SU-DHL-6 (cell line): ENCODE data around the gene EPHX1.

Source experiments
- H2AFZ ChIP-seq: fragments of 200-600 bp; sonication (generic); 2 replicates; pipeline ENCODE4 v1.6.1; 2014; ENCODE audit warnings: low read depth, mild to moderate bottlenecking, moderate library complexity, mixed read lengths, antibody characterized with exemption, low read length; ENCODE audit not compliant: severe bottlenecking
- H3F3A ChIP-seq: fragments of 200-600 bp; shearing (Covaris generic); 2 replicates; pipeline ENCODE4 v1.6.0; 2016; ENCODE audit warnings: antibody characterized with exemption, mild to moderate bottlenecking; ENCODE audit not compliant: insufficient read depth
- H3K27ac ChIP-seq: fragments of 200-600 bp; sonication (generic); 2 replicates; pipeline ENCODE4 v1.5.1; 2016; ENCODE audit warnings: low read depth, mild to moderate bottlenecking, low read length, moderate library complexity, mixed read lengths
- H3K27me3 ChIP-seq: fragments of 200-600 bp; sonication (generic), shearing (Covaris generic); 2 replicates; pipeline ENCODE4 v1.6.0; 2014; ENCODE audit warnings: mild to moderate bottlenecking, low read length
- H3K36me3 ChIP-seq: fragments of 200-600 bp; sonication (generic); 2 replicates; pipeline ENCODE4 v1.6.1; 2014; ENCODE audit warnings: mild to moderate bottlenecking, low read length, mixed read lengths
- H3K4me2 ChIP-seq: fragments of 300-600, 200-600 bp; shearing (Covaris generic), sonication (generic); 2 replicates; pipeline ENCODE4 v1.6.0; 2014; ENCODE audit warnings: low read length, low read depth, mild to moderate bottlenecking; ENCODE audit not compliant: poor library complexity, severe bottlenecking
- H3K4me3 ChIP-seq: fragments of 200-600 bp; sonication (generic); 2 replicates; pipeline ENCODE4 v1.5.1; 2014; ENCODE audit warnings: antibody characterized with exemption, low read length, mild to moderate bottlenecking, mixed read lengths; ENCODE audit not compliant: insufficient read depth, poor library complexity, severe bottlenecking
- H3K79me2 ChIP-seq: fragments of 200-600 bp; sonication (generic); 2 replicates; pipeline ENCODE4 v1.6.1; 2014; ENCODE audit warnings: mild to moderate bottlenecking, low read length, moderate library complexity; ENCODE audit not compliant: insufficient read depth
- H3K9ac ChIP-seq: fragments of 200-600 bp; sonication (generic); 2 replicates; pipeline ENCODE4 v1.7.0; 2014; ENCODE audit warnings: mild to moderate bottlenecking, low read length
- H3K9me2 ChIP-seq: fragments of 200-600 bp; sonication (generic); replicated peaks from 2 replicates; pipeline ENCODE4 v1.6.1; 2014; ENCODE audit warnings: low read length; ENCODE audit not compliant: insufficient read depth
- H3K9me3 ChIP-seq: fragments of 200-600 bp; sonication (generic); 2 replicates; pipeline ENCODE4 v1.6.1; 2014; ENCODE audit warnings: low read length, mixed read lengths; ENCODE audit not compliant: insufficient read depth
- H4K20me1 ChIP-seq: fragments of 200-600 bp; sonication (generic); 2 replicates; pipeline ENCODE4 v1.6.1; 2014; ENCODE audit warnings: low read depth, mild to moderate bottlenecking, antibody characterized with exemption, low read length, moderate library complexity, mixed read lengths
- EZH2phosphoT487 ChIP-seq: fragments of 200-600 bp; sonication (generic), shearing (Covaris generic); conservative IDR thresholded peaks from 2 replicates; pipeline ENCODE4 v1.6.1; 2018; ENCODE audit warnings: mild to moderate bottlenecking, antibody characterized with exemption, low read length, moderate library complexity, mixed read lengths
- TF ChIP-seq, protein P1 (sequence below): fragments of 200-600 bp; sonication (generic); IDR thresholded peaks from one replicate; pipeline ENCODE4 v1.5.1; 2017; ENCODE audit warnings: antibody characterized with exemption, mild to moderate bottlenecking, low read length, moderate library complexity; ENCODE audit not compliant: insufficient read depth, poor library complexity, severe bottlenecking

EPHX1 gene

GRCh38 chr1:225825078-225825477 is 15.2 kb downstream of the EPHX1 start:
- H3K9me3 ChIP-seq: no peaks in the 10 kb centered on the region
- H4K20me1 ChIP-seq: no peaks in the 10 kb centered on the region
- no peak overlapping the region for H3K4me3 ChIP-seq
- no peaks in the 10 kb centered on the region for H3K79me2 ChIP-seq
- H3K4me2 ChIP-seq: no peak overlapping the region
- H3K27me3 ChIP-seq: no peaks in the 10 kb centered on the region
- H2AFZ ChIP-seq: no peak overlapping the region
- H3K9me2 ChIP-seq: no peaks in the 10 kb centered on the region
- H3K36me3 ChIP-seq: no peaks in the 10 kb centered on the region
- no peak overlapping the region for H3K9ac ChIP-seq
- TF ChIP-seq EZH2phosphoT487: no peak
- TF ChIP-seq, protein P1, sequence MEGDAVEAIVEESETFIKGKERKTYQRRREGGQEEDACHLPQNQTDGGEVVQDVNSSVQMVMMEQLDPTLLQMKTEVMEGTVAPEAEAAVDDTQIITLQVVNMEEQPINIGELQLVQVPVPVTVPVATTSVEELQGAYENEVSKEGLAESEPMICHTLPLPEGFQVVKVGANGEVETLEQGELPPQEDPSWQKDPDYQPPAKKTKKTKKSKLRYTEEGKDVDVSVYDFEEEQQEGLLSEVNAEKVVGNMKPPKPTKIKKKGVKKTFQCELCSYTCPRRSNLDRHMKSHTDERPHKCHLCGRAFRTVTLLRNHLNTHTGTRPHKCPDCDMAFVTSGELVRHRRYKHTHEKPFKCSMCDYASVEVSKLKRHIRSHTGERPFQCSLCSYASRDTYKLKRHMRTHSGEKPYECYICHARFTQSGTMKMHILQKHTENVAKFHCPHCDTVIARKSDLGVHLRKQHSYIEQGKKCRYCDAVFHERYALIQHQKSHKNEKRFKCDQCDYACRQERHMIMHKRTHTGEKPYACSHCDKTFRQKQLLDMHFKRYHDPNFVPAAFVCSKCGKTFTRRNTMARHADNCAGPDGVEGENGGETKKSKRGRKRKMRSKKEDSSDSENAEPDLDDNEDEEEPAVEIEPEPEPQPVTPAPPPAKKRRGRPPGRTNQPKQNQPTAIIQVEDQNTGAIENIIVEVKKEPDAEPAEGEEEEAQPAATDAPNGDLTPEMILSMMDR: no peak
- no peak overlapping the region for H3K27ac ChIP-seq
- no peaks in the 10 kb centered on the region for H3F3A ChIP-seq

DNA sequence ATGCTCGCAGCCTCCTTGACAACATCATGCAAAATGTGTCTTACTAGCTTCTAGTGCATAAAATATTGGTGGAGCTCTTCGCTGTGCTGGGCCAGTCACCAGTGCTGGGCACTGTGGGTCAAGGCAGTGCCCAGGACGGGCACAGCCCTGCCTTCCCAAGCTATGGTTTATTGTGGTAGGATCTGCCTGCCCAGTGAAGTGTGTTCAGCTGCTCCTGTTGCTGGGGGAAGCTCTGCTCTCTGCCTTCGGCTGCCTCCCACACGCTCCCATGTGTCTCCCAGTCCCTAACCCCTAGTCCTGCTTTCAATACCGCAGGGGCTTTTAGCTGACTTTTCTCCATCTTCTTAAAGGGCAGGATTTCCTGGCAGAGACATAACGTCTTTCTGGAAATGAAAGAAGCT is 15.7 kb downstream of the EPHX1 start:
- no peaks in the 10 kb centered on the region for H4K20me1 ChIP-seq
- H3K79me2 ChIP-seq: no peaks in the 10 kb centered on the region
- H3K4me2 ChIP-seq: no peak overlapping the region
- no peaks in the 10 kb centered on the region for H3F3A ChIP-seq
- no peaks in the 10 kb centered on the region for H3K27me3 ChIP-seq
- no peaks in the 10 kb centered on the region for H3K36me3 ChIP-seq
- TF ChIP-seq EZH2phosphoT487: no peak
- TF ChIP-seq, protein P1: no peak
- H3K4me3 ChIP-seq: no peak overlapping the region
- H3K9ac ChIP-seq: no peak overlapping the region
- no peaks in the 10 kb centered on the region for H3K9me2 ChIP-seq
- no peak overlapping the region for H3K27ac ChIP-seq
- no peaks in the 10 kb centered on the region for H3K9me3 ChIP-seq
- no peak overlapping the region for H2AFZ ChIP-seq

DNA sequence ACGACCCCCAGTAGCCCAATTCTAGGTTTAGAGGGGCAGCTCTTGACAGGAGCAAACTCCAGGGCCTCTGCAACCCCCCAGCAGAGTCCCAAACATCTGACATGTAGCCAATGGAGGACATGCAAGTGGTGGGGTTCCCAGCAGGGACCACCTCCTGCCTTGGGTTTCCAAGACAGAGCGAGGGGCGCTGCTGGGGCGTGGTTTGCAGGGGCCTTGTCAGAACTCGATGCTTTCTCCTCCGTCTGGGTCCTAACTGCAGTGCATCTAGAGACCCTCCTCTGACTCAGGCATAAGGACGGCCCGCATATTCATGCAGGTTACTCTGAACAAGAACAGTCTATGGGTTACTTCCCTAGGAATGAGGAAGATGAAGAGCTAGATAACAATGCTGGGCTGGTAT is 17.2 kb downstream of the EPHX1 start:
- Histone ChIP-seq H3K79me2 (no peaks in the 10 kb centered on the region), H3K36me3 (no peaks in the 10 kb centered on the region)

More for the DNA sequence above, 17.2 kb downstream of the EPHX1 start:
- H3F3A ChIP-seq: no peaks in the 10 kb centered on the region
- H3K9me2 ChIP-seq: no peaks in the 10 kb centered on the region
- H3K9ac ChIP-seq: no peak overlapping the region
- no peaks in the 10 kb centered on the region for H3K9me3 ChIP-seq
- no peaks in the 10 kb centered on the region for H3K27me3 ChIP-seq
- H3K27ac ChIP-seq: no peak overlapping the region
- no peak overlapping the region for H2AFZ ChIP-seq
- H3K4me3 ChIP-seq: no peak overlapping the region
- H3K4me2 ChIP-seq: no peak overlapping the region
- H4K20me1 ChIP-seq: no peaks in the 10 kb centered on the region
- TF ChIP-seq, protein P1: no peak
- TF ChIP-seq EZH2phosphoT487: no peak
